GM12801 (cell line): Measurements from ENCODE around the gene UBE2S.

Experiments
- TF ChIP-seq, protein P1 (sequence below): IDR thresholded peaks from one replicate; pipeline ENCODE4 v1.5.1; 2011; ENCODE audit warnings: control low read depth; ENCODE audit not compliant: insufficient read length; ENCODE audit errors: extremely low read depth

The UBE2S gene

DNA sequence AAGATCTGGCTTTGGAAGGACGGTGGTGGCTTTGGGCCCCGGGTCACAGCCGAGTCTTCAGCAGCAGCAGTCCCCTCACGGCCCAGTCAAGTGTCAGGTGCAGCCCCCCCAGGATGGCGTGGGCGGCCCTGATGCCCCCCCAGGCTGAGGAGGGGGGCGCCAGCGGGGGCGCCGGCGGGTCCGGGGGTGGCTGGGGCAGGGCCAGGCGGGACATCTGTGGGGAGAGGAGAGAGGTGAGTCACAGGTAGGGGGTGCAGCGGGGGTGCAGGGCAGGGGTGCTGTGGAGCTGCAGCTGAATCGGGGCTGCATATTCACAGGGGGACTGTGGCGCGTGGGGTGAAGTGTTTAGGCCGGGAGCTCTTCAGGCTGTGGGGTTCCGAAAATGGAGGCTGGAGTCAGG lies 41.6 kb downstream of the UBE2S start:
- TF ChIP-seq, protein P1, sequence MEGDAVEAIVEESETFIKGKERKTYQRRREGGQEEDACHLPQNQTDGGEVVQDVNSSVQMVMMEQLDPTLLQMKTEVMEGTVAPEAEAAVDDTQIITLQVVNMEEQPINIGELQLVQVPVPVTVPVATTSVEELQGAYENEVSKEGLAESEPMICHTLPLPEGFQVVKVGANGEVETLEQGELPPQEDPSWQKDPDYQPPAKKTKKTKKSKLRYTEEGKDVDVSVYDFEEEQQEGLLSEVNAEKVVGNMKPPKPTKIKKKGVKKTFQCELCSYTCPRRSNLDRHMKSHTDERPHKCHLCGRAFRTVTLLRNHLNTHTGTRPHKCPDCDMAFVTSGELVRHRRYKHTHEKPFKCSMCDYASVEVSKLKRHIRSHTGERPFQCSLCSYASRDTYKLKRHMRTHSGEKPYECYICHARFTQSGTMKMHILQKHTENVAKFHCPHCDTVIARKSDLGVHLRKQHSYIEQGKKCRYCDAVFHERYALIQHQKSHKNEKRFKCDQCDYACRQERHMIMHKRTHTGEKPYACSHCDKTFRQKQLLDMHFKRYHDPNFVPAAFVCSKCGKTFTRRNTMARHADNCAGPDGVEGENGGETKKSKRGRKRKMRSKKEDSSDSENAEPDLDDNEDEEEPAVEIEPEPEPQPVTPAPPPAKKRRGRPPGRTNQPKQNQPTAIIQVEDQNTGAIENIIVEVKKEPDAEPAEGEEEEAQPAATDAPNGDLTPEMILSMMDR = no peak

DNA sequence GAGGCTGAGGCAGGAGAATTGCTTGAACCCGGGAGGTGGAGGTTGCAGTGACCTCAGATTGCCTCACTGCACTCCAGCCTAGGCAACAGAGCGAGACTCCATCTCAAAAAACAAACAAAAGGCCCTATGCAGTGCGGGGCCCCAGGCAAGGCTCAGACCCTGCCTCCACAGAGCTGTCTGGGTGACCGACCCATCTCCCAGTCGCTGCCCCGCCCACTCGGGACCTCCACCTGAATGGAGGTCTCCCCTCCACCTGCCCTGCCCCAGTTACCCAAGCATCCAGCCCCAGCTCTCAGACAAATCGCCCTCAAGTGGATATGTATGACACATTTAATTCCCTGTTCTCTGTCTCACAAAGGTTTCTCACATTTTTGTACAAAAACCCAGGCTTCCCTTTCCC lies 42.3 kb downstream of the UBE2S start:
- TF ChIP-seq, protein P1 = no peak

DNA sequence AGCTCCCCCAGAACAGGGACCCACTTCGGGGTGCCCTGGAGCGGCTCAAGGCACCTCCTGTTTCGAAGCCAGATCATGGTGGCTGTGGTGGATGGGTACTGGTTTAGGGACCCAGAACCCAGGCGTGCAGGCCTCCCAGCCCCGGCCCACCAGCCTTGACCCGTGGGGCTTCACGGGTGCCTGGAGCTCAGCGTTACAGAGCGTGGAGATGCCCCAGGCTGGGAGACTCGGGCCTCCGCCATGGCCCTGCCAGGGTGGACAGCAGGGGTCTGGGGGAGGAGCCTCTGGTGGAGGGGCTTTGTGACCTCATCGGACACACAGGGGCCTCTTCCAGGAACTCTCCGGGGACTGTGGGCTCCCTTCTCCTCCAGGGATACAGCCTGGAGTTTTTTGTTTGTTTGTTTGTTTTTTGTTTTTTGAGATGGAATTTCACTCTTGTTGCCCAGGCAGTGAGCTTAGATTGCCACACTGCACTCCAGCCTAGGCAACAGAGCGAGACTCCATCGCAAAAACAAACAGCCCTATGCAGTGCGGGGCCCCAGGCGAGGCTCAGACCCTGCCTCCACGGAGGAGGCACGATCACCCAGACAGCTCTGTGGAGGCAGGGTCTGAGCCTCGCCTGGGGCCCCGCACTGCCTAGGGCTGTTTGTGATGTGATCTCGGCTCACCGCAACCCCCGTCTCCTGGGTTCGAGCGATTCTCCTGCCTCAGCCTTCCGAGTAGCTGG lies 44.4 kb downstream of the UBE2S start, which contains the start of gene GARIN5B:
Gene GARIN5B (minus strand): TSS at position 271 of the 727 bp plus-strand sequence. CDS start 194 bp downstream, at position 77.
- TF ChIP-seq, protein P1 = no peak

DNA sequence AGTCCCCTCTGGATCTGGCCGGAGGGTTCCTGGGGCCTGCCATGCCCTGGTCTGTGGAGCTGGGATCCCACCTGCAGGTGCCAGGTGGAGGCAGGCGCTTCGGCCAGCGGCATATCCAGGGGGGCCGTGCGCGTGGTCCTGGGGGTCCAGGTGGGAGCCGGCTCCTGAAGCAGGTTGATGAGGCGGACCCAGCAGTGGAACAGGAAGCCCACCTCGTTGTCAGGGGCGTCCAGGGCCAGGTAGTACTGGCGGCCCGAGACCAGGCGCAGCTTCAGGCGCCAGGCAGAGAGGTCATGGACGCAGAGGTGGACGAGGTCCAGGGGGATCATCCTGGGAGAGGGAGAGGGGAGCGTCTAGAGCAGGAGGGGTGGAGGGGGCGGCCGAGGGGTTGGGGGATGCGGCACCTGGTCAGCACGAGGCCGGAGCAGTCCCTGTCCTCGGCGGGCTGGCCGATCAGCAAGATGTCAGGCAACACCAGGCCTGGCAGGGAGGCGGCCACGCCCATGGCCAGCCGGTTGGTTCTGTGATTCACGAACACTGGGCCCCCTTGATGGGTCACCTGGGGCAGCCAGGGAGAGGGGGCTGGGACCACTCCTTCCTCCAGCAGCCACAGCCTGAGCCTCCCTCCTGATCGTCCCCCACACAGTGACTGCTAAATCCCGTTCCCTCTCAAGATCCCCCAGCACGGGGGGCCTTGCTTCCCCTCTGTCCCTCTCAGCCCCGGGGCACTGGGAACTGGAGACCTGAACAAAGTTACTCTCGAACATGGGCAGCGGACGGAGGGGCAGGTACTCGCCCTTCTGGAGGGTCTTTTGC lies 45.2 kb downstream of the UBE2S start:
- TF ChIP-seq, protein P1 = no peak

DNA sequence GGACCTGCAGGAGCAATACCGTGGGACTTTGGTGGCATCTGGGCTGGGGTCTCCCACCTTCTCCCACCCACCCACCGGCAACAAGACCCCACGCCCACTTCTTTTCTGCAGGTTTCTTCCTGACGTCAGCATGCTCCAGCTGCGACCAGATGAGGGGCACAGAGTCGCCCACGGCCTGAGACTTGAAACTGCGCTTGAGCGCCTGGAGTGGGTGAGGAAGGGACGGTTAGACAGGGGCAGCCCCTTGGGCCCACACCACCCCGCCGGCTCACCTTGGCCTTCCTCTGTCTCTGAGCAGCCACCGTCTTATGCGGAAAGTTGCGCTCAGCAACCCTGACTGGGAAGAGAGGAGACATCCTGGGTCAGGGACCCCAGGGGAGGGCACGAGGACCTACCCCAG lies 46.7 kb downstream of the UBE2S start:
- TF ChIP-seq, protein P1 = no peak

DNA sequence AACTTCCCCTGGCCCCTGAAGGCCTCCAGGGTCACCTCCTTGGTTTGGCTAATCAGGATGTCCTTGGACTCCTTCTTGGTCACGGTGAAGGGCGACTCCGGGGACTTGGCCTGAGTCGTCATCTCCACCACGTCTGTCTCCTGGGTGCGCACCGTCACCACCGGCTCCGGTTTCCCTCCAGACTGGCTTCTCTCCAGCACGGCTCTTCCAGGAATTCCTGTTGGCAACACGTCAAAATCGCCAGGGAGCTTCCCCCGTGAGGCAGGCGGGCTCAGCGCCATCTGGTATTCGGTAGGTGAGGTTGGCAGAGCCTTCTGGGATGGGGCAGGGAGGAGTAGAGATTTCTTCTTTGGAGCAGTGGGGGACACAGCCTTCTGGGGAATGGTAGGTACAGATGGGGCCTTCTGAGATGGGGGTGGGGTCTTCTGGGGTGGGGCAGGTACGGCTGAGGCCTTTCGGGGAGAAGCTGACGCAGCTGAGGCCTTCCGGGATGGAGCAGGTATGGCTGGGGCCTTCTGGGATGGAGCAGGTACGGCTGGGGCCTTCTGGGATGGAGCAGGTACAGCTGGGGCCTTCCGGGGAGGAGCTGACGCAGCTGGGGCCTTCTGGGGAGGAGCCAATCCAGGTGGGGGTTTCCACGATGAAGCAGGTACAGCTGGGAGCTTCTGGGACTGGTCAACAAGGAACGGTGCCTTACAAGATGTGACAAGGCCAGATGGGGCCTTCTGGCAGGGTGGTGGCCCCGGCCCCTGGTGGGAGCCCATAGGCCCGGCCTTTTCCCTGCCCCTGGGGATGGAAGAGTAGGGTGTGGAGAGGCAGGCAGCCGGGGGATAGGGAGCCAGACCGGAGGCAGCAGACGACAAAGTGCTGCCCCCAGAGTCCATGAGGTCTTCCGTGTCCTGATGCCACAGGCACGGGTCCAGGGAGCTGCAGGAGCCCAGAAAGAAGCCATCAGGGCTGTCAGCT lies 48.4 kb downstream of the UBE2S start:
- TF ChIP-seq, protein P1 = no peak
